Loucy (cell line): ENCODE data around the gene OXTR.

ENCODE experiments used
- CTCF ChIP-seq: fragments of 200-600 bp; sonication (generic); conservative IDR thresholded peaks from 2 replicates; pipeline ENCODE4 v1.5.1; 2014; ENCODE audit warnings: mild to moderate bottlenecking, antibody characterized with exemption, low read length
- EZH2phosphoT487 ChIP-seq: fragments of 200-600 bp; IDR thresholded peaks from 2 replicates; pipeline ENCODE4 v1.6.1; 2018; ENCODE audit warnings: antibody characterized with exemption, mild to moderate bottlenecking, moderate library complexity, borderline replicate concordance

DNA sequence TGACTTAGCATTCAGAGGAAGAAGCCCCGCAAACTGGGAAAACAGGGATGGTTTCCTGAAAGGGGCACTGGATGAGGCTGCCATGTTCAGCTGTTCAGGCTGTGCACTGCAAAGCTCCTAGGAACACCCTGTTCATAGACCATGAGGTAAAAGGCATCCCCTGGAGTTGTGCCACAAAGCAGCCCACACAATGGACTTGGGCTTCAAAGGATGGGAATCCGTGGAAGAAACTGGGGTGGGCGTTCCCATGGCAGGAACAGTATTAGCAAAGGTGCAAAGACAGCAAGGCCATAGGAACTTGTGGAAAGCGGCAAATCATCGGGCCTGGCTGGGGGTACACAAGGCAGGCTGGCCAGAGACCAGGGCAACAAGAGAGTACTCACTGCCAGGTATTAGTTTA lies 8.9 kb downstream of the OXTR start:
- TF ChIP-seq CTCF (no peak), EZH2phosphoT487 (no peak)
